Stimulated activated CD4-positive, alpha-beta T cell treated with anti-CD3 and anti-CD28 coated beads, TNF-alpha, amount 100 ng/mL, for 48 hours (primary cell): ENCODE results near the gene ZNF45.
"Not testable (repeated sequence)": the region's sequence is repeated elsewhere in the genome, so short reads cannot be mapped to it uniquely, and the experiment has no call there.

Experiments used
- DNase-seq, 3 donors: peaks; one replicate each; pipeline ENCODE4 v3.0.0-alpha.2; 2020; ENCODE audit warnings: low read depth in 3 of 3

ZNF45 gene

GRCh38 chr19:43913383-43913782 is 21.7 kb downstream of the ZNF45 start:
- DNase-seq = no peak

DNA sequence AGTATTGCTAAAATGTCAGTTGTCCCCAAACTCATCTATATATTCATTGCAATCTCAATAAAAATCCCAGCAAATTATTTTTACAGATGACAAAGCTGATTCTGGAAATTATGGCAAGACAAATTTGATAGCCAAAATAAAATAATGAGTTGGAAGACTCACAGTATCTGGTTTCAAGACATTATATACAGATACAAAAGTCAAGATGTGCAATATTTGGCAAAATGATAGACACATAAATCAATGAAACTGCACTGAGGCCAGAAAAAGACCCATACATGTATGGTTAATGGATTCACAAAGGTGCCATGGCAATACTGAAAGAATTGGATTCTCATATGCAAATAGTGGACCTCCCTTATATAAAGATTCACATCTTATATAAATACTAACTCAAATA is 24.2 kb downstream of the ZNF45 start:
- DNase-seq = no peak

GRCh38 chr19:43908659-43909058 is 26.4 kb downstream of the ZNF45 start:
- DNase-seq = no peak

GRCh38 chr19:43906774-43907173 is 28.3 kb downstream of the ZNF45 start:
- no peak for DNase-seq

DNA sequence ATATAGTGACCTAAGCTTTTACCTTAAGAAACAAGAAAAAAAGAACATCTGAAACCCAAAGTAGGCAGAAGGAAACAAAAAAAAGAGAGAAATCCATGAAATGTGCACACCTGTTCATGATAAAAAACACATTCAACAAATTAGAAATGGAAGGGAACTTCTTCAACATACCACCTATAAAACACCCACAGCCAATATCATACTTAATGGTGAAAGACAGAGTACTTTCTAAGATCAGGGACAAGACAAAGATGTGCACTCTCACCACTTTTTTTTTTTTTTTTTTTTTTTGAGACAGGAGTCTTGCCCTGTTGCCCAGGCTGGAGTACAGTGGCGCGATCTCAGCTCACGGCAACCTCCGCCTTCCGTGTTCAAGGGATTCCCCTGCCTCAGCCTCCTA is 29.2 kb downstream of the ZNF45 start:
- DNase-seq = no peak

GRCh38 chr19:43902399-43902798 is 32.7 kb downstream of the ZNF45 start:
- no peak for DNase-seq

GRCh38 chr19:43901395-43902390 is 33.4 kb downstream of the ZNF45 start:
- DNase-seq = peak; percentile 36 to 69 (median 41)

GRCh38 chr19:43895727-43896308 is 39.3 kb downstream of the ZNF45 start:
- DNase-seq = no peak

DNA sequence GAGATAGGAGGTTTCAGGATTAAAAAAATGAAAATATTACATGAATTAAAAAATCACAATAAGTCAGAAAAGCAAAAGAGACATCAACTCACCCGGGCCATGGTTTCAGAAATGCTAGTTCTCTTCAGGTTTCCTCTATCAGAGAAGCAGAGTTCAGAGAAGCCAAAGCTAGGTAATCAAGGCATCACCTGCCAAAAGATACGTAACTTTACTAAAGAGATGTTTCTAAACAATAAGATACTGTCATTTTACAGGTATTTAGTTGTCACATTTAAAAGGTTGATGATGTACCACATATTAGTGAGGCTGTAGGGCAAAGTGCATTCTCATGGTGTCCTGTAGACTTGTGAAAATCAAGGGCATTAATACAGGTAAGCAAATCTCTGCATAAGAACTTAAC is 51.2 kb downstream of the ZNF45 start, which contains the start of gene ZNF404:
Gene ZNF404, minus strand, starts transcription at position 101 of the 400 bp plus-strand sequence.
- no peak for DNase-seq

DNA sequence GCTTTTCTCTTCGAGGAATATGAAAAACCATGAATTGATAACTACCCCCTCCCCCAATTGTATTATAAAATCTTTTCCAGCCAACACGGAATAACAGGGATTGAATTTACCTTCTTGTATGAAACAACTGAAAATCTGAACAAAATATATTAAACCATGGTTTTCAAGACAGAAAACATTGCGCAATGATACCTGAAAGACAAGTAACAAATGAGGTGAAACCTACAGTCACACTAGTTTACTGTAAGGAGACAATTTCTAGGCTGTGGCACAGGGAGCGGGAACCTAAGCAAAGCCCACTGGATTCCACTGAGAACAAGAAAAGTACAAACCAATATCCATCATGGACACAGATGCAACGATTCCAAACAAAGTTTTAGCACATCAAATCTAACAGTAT is 54.6 kb downstream of the ZNF45 start:
- no peak for DNase-seq

DNA sequence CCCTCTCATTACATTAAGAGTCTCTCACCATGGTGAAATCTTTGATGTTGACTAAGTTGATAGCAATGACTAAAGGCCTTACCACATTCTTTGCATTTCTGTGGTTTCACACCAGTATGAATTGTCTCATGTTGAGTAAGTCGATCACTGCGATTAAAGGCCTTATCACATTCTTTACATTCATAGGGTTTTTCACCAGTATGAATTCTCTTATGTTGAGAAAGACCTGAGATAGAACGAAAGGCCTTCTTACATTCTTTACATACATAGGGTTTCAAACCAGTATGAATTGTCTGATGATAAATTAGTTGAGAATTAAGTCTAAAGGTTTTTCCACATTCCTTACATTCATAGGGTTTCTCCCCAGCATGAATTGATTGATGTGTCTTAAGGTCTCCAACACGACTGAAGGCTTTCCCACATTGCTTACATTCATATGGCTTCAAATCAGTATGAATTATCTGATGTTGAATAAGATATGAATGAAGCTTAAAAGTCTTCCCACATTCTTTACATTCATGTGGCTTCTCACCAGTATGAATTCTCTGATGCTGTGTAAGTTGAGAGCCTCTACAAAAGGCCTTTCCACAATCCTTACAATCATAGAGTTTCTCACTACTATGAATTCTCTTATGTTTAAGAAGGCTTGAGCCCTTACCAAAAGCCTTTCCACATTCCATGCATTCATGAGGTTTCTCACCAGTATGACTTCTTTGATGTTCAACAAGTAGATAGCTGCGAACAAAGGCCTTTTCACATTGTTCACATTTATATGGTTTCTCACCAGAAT is 62.3 kb downstream of the ZNF45 start:
- DNase-seq = no peak

DNA sequence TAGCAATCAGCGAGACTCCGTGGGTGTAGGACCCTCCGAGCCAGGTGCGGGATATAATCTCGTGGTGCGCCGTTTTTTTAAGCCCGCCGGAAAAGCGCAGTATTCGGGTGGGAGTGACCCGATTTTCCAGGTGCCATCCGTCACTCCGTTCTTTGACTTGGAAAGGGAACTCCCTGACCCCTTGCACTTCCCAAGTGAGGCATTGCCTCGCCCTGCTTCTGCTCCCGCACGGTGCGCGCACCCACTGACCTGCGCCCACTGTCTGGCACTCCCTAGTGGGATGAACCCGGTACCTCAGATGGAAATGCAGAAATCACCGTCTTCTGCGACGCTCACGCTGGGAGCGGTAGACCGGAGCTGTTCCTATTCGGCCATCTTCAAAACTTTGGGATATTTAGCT is 68.2 kb downstream of the ZNF45 start:
- not testable (repeated sequence) for DNase-seq
